Astrocyte of the hippocampus (primary cell): ENCODE results near the gene APLF.
"Not testable (repeated sequence)": the region's sequence is repeated elsewhere in the genome, so short reads cannot be mapped to it uniquely, and the experiment has no call there.

Experiments used
- DNase-seq: peaks from one replicate; pipeline ENCODE4 v3.0.0; 2011; ENCODE audit warnings: low read depth, low spot score

Gene APLF

GRCh38 chr2:68475576-68475975, 8.2 kb downstream of the APLF start:
- no peak for DNase-seq

DNA sequence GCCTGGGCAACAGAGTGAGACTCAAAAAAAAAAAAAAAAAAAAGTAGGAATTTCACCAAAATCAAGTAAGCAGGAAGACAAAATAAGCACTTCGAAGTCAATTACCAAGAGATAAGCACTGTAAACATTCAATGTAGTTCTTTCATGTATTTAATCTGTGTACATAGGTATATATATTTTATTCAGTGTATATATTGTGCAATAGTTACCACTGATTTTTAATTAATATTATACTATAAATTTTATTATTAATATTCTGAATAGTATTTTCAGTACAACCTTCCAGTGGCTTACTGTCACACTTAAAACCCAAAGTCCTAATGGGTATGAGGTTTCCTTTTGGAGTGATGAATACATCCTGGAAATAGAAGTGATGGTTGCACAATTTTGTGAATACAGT, 9.1 kb downstream of the APLF start:
- no peak for DNase-seq

GRCh38 chr2:68478688-68479087, 11.3 kb downstream of the APLF start:
- DNase-seq = no peak

DNA sequence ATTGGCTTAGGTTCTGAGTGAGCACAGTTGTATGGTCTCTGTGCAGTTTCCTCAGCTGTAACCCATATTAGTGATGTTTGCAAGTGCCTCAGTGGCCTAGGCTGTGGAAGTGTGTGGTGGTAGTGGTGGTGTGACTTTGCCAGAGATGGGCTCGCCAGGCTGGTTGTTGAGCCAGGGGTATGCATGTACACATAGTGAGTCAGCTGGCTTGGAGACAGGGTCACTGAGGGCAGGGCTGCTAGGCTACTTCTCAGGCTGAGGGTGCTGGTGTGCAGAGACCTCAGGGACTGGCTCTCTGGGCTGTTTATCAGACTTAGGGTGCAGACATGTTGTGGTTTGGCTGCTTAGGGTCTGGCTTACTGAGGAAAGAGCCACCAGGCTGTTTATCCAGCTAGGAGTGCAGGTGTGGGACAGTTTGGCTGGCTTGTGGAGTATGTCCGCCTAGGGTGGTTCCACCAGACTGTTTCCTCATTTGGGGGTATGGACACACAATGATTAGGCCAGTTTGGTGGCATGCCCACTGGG, 15.0 kb downstream of the APLF start:
- DNase-seq = no peak

- no peak for DNase-seq
Measured at GRCh38 chr2:68483011-68483410, 15.6 kb downstream of the APLF start.

DNA sequence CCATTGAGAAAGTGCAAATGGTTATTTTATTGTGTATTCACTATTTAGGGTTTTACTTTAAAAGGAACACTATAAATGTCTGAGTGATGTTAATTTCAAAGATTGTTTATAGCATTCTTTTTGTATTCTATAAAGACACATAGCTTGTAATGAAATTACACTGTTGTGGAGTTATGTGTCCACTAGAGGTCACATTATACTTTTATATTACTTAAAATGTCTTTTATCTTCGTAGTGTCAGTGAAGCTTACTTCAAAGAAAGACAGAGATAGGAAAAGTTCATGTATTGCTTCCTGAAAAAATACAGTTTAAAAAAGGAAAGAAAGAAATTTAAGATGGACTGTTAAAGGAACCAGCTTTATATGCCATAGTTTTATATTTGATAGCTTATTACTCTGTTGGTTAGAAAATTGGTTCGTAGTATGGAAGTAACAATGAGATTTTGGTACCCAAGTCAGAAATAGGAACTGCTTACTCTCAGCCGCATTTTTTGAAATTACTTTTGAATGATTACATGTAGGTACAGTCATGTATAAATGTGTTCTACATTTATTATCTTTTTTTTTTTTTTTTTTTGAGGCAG, 20.5 kb downstream of the APLF start:
- peak; percentile 28 for DNase-seq

- not testable (repeated sequence) for DNase-seq
Measured at GRCh38 chr2:68488605-68489004, 21.2 kb downstream of the APLF start.

DNA sequence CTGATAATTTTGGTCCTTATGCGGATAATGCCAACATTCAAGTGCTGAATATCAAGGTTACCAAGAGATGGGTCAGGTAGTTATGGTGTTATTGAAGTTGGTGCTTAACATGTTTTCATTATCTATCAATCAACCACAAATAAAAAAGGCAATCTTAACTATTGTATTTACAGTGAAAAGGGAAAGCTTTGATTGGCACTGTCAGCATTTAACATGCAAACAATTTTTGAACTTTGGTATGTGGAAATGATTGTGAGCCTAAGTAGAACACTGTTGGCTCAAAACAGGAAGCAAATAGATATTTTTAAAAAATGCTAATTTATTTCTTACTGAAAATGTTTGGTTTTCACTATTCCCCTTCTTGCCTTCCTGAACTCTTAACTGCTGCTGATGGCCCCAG, 21.9 kb downstream of the APLF start:
- no peak for DNase-seq

GRCh38 chr2:68491582-68491981, 24.2 kb downstream of the APLF start:
- DNase-seq = no peak

- DNase-seq = no peak
Measured at GRCh38 chr2:68499133-68499532, 31.7 kb downstream of the APLF start.

- no peak for DNase-seq
Measured at GRCh38 chr2:68500649-68501048, 33.3 kb downstream of the APLF start.

DNA sequence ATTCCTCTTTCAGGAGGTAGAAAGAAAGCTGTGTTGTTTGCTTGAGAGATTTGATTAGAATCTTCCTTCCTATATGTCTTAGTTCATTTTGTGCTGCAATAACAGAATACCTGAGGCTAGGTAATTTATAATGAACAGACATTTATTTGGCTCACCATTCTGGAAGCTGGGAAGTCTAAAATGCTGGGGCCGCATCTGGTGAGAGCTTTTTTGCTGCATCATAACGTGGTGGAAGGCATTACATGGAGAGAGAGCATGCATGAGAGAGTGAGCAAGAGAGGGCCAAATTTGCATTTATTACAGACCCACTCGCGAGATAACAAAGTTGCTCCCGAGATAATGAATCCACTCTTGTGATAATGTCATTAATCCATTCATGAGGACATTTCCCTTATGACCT, 34.4 kb downstream of the APLF start:
- DNase-seq = no peak

GRCh38 chr2:68505603-68506159, 38.3 kb downstream of the APLF start:
- no peak for DNase-seq

DNA sequence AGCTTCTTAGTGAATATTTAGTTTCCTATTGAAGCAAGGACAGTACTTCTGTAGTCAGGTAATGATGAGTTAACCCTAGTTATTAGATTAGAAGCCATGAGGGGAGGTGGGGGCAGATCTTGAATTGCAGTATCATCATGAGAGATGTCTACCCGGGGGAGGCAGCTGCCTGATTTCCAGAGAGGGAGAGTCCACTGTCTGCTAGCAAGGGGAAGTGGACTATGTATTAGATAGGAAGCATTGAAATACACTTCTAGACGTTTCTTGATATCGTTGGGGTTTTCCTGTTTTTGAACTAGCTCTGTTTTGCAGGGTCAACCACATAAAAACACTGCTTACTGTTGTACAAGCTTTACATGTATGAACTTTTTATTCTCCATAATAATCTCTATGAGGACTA, 38.8 kb downstream of the APLF start:
- no peak for DNase-seq

DNA sequence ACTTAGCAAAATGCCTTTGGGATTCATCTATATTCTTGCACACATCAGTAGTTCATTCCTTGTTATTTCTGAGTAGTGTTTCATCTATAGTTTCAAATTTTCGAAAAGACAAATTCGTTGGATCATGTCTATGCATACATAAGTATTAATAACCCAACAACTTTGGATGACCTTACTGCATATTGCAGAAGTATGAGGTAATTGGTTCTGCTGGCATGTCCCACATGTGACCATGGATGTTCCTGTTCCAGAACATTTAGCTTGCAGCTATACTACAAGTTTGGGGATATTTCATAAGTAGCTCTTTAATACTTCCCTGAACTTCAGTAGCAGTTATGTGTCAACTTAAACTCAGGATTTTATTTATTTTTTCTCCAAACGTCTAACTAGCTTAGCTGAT, 44.9 kb downstream of the APLF start:
- DNase-seq = no peak

- DNase-seq = no peak
Measured at GRCh38 chr2:68512966-68513365, 45.6 kb downstream of the APLF start.

GRCh38 chr2:68514316-68514929, 47.0 kb downstream of the APLF start:
- DNase-seq = no peak

- no peak for DNase-seq
Measured at GRCh38 chr2:68516051-68516955, 48.9 kb downstream of the APLF start.

- DNase-seq = no peak
Measured at GRCh38 chr2:68519236-68519635, 51.9 kb downstream of the APLF start.

GRCh38 chr2:68521037-68521436, 53.7 kb downstream of the APLF start:
- no peak for DNase-seq

GRCh38 chr2:68526943-68527342, 59.6 kb downstream of the APLF start:
- DNase-seq = not testable (repeated sequence)
